ENCODE data around the gene TSPEAR. TPM values are rescaled to one million over a fixed set of nuclear protein-coding genes. Genes with fewer than 3 reads are reported as not detected.
"Not testable (repeated sequence)": the region's sequence is repeated elsewhere in the genome, so short reads cannot be mapped to it uniquely, and the experiment has no call there.

Gene TSPEAR
- polyA plus RNA-seq, 1 donor: 0.13 TPM

DNA sequence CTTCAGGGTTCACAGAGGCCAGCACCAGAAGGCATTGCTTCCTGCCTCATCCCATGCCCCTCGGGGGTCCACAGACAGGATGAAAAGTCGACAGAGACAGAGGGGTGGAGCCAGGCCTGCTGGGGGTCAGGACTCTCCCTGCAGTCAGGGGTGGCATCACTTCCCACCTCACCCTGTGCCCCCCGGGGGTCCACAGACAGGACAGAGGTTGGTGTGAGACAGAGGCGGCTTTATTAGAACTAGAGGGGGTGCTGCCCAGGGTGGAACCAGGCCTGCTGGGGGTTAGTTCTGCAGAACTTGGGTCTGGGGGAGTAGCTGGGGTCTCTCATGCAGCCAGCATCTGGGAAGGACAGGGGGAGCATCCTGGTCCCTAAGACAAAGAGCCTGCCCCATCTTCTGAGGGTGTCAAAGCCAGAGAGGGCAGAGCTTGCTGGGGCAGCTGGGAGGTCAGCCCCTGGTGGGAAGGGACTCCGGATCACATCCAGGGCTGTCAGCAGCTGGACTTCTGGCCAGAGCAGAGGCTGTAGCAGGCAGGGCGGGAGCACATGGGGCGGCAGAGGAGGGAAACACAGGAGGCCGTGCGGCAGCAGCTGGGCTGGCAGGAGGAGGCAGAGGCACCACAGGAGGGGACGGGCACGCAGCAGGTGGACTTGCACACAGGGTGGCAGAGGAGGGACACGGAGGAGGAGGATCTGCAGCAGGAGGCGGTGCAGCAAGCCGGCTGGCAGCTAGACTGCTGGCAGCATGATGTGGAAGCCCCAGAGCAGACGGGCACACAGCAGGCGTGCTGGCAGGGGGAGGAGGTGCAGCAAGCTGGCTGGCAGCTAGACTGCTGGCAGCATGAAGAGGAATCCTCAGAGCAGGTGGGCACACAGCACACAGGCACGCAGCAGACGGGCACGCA, 120.2 kb downstream of the TSPEAR start:
- DNase-seq (ENCODE audit: low read depth): not testable (repeated sequence)

DNA sequence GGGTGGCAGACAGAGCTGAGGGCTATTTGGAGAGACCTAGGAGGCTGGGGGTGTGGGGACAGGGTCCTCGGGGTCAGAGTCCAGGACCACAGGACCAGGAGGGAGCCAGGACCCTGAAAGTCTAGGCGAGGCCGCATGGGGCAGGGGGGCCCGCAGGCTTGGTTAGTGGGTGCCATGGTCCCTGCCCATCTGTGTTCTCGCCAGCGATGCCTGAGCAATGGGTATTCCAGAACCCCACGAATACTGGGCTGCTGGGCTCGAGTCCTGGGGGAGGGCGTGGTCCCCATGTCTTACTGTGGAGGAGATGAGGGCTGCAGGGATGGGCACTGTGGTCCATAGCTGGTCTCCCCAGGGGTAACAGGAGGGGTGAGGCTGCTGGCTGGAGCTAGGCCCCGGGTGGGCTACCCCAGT, 121.1 kb downstream of the TSPEAR start:
- DNase-seq (ENCODE audit: low read depth): no peak

DNA sequence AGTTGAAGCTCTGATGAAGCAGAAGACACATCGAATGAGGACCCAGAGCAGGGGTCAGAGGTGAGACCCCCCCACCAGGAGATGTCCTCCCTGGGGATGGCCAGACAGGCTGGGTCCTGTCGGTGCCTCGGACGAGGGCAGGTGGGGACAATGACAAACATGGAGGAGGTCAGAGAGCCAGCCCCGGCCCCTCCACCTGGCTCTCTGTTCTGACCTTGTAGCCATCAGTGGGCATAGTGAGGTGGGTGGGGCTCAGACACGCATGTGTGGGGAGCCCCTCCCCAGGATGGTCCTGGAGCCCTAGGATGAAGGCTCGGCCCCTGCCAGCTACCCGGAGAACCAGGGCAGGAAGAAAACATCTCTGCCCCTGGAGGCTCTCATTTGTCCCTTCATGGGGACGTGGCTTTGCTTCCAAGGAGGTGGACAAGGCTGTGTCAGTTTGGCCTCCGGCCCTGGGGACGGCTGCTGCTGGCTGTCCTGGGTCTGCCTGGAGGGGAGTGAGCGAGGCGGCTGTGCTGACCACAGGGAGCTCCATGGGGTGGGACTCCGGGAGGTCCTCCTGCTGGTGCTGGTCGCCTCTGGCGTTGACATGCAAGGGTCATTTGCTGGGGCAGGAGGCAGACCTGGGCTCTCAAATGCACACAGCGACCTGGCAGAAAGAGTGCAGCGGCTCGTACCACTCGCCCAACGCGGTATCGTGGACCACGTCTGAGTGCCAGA, 121.6 kb downstream of the TSPEAR start:
- DNase-seq (ENCODE audit: low read depth): no peak

DNA sequence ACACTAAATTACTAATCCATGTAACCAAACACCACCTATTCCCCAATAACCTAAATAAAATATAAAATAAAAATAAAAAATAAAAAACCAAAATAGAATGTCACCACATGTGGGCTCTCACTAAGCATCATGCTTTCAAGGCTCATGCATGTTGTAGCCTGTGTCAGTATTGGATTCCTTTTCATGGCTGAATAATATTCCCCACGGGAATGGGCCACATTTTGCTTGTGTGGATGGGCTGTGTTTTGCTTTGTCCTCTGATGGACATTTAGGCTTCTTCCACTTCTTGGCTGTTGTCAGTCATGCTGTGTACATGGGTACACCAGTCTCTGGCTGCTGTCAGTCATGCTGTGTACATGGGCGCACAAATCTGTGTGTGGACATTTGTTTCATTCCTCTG, 122.3 kb downstream of the TSPEAR start:
- no peak for DNase-seq (ENCODE audit: low read depth)

DNA sequence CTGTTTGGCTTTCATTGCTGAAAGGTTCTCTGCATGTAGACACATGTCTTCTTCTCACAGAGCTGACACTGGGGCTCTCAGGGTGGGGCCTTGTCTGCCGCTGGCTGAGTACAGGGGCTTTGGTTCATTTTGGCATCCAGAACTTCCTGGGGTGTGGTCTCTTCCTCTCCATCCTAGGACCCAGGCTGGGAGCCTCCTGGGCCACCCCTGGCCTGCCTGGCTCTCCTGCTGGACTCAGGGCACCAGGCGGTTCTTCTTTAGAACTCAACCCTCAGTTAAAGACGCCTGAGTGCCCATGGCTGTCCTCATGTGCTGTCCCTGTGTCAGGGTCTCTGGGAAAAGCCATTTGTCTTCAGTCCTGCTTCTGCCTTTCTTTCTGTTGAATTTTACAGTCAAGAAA, 125.5 kb downstream of the TSPEAR start:
- DNase-seq (ENCODE audit: low read depth): no peak

DNA sequence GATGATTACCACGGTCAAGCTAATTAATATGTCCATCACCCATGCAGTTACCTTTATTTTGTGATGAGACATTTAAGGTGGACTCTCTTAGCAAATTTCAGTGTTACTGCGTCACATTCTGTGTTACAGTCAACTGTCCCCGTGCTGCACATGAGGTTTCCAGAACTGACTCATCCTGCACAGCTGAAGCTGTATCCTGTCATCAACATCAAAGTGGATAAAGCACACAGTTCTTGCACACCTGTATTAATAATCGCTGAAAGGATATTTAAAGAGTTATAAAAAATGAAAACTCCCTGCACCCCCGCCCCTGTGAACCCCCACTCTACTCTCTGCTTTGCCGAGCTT, 127.6 kb downstream of the TSPEAR start:
- no peak for DNase-seq (ENCODE audit: low read depth)

DNA sequence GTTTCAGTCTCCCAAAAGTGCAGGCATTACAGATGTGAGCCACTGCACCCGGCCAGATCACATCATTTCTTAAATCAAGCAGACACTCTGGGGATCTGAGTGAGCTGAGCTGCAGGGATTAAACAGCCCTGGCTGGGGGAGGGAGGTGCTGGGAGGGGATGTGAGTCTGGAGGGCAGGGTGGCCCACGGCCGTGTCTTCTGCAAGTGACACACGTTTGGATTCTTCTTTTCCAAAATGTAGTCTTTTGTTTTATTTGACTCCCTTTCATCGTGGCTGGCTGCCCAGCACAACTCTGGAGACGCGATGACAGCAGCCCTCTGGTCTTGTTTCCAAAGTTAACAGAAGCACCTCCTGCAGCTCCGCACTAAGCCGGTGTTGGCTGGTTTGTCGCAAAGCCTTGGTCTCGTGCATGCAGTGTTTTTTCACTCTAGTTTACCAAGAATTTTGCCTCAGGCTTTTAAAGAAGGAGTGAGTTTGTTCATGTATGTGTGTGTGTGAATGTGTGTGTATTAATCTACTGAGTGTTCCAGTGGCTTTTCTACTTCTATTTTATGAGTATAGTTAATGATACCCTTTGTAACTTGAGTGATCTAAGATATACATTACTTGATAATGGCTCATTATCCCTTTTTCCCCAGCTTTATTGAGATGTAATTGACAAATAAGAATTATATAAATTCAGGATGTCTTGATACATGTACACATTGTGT, 128.1 kb downstream of the TSPEAR start:
- DNase-seq (ENCODE audit: low read depth): no peak

DNA sequence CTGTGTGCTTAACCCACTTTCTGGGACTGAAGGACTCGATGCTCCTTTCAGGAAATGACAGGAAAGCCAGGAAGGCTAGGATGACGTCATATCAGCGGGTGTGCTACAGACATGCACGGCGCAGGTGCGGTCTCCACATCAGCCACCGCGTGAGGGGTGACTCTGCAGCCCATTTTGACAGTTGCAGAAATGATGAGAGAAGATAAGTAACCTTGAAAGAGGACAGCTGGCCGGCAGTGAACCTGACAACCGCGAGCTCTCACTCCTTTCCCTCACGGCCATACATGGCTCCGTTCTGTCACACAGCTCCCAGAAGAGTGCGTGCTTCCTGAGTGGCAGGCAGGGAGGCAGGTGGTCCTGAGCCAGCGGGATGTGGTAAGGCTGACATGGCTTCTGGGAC, 129.3 kb downstream of the TSPEAR start:
- no peak for DNase-seq (ENCODE audit: low read depth)

DNA sequence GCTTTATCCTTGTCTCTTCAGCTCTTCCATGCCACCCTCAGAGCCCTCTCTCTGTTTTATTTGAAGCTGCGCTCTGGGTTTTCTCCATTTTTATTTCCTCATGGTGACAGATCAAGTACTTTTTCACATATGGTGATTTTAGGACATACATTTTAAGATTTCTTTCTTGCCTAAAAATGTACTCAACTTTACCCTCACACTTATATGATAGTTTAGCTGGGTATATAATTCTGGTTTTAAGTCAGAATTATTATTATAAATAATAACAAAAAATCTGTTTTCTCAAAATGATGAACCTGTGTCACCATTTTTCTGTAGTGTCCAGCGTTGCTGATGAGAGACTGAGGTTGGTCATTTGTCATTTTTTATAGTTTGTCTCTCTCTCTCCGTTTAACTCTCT, 130.2 kb downstream of the TSPEAR start:
- no peak for DNase-seq (ENCODE audit: low read depth)

DNA sequence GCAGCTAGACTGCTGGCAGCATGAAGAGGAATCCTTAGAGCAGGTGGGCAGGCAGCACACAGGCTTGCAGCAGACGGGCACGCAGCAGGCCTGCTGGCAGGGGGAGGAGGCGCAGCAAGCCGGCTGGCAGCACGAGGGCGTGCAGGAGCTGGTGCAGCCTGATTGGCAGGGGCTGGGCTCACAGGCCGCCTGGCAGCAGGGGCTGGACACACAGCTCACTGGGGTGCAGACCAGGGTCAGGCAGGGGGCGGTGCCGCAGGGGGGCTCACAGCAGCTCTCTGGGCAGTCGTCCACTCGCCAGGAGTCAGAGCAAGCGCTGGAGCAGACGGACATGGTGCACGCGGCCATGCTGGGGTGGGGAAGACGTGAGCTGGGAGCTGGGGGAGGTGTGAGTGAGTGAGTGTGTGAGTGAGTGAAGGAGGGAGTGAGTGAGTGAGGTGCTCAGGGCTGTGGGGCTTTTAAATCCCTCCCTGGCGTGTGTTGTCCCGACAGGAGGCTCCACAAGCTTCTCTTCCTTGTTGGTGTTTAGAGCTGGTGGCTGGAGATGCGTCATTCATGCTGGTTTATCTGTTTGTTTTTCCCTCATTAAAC, 131.0 kb downstream of the TSPEAR start, which contains the start of gene KRTAP10-5:
KRTAP10-5 (minus strand) TSS at position 374 of the 591 bp plus-strand sequence; CDS start at position 348, 26 bp downstream.
- not testable (repeated sequence) for DNase-seq (ENCODE audit: low read depth)

DNA sequence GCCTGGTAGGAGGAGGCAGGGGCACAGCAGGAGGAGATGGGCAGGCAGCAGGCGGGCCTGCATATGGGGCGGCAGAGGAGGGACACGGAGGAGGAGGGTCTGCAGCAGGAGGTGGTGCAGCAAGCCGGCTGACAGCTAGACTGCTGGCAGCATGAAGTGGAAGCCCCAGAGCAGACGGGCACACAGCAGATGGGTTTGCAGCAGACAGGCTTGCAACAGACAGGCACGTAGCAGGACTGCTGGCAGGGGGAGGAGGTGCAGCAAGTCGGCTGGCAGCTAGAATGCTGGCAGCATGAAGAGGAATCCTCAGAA, 131.6 kb downstream of the TSPEAR start:
- DNase-seq (ENCODE audit: low read depth): no peak

DNA sequence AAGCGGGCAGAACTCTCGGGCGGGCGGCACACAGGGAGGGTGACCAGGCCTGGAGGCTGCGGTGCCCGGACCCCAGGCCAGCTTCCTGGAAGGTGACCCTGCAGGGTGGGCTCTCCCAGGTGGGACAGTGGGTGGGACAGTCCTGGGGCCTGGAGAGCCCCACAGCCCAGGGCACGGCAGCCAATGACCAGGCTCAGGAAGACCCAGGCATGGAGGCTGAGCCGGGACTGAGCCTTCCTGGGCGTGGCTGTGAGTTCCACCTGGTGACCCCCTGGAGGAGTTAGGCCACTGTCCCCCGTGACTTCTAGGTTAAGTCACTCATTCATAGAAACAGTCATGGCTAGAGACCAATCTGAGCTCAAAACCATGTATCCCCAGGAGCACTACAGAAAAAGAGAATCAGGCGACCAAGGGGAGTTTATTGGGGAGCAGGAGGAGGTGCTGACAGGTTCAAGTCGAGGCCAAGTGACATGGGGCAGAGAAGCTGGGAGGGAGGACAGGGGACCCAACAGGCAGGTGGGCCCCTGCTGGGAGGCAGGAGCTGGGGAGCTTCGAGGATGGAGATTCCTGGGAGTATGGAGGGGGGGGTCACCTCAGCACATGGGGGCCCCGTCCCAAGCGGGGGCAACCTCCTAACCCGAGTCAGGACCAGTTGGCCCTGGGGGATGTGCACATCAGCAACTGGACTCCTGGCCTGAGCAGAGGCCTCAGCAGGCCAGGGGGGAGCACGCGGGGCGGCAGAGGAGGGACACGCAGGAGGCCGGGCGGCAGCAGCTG, 132.1 kb downstream of the TSPEAR start:
- DNase-seq (ENCODE audit: low read depth): no peak

DNA sequence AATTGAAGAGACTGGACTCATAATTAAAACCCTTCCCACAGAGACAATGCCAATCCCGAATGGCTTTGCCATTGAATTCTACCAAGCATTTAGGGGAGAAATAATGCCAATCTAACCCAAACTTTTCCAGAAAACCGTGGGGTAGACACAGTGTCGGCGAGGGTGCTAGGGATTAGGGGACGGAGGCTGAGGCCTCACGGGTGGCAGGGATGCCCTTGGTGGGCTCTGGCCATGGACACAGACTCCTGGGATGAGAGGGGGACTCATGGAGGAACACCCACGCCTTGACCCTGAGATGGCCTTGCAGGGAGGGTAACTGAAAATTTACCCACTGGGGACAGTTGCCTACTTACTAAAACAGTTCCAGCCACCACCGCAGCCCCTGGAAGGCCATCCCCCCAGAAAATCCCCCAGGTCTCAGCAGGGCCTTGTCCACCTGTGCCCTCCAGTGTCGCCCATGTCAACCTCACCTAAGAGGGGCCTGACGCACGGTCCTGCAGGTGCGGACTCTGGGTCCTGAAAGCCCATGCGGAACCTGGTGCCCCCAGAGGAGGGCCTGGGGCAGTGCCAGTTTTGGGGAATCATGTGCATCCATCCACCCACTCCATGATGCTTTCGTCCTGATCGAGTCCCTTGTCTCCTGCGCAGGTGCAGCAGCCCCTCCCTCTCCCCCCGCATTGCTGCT, 132.9 kb downstream of the TSPEAR start:
- no peak for DNase-seq (ENCODE audit: low read depth)

DNA sequence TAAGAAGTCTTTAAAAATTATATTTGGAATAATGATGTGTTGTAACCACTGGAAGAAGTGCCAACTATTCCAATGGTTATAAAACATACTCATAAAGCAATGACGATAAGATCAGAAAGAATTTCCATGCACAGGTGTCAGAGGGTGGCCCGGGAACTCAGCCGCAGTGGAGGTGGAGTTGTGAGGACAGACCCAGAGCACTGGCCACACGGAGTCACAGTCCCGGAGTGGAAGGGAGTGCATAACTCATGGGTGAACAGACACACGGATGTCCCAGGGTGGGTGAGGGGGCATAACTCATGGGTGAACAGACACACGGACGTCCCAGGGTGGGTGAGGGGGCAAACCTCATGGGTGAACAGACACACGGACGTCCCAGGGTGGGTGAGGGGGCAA, 135.3 kb downstream of the TSPEAR start:
- DNase-seq (ENCODE audit: low read depth): no peak

DNA sequence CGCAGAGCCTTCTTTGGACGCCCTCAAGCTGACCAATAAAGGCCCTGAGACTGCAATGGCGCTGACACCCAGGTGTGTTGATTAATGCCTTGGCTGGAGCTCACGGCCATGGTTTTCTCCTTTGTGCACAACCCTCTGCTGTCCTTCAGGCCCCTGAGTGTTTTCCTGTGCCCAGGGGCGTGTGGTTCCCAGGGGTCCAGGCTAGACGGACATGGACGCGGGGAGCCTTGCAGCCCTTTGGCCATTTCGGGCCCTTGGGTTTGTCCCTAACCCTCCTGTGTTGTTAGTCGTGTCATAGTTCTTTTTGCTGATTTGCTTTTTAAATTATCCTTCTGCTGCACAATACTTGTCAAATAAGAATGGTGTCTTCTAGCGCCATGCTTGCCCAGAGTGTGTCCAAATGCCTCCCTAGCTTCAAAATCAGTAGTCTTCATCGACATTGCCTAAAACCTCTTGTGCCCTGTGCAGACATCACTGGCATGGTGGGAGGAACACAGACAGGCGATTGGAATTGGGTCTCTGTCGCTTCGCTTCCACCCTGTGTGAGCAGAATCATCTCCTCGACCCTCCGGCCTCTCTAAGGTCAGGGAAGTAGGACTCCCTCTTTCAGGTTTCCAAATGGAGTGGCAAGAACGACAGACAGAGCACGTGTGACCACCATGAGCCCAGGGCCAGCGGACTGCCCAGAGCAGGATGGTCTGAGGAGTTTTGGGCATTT, 135.9 kb downstream of the TSPEAR start:
- DNase-seq (ENCODE audit: low read depth): no peak

DNA sequence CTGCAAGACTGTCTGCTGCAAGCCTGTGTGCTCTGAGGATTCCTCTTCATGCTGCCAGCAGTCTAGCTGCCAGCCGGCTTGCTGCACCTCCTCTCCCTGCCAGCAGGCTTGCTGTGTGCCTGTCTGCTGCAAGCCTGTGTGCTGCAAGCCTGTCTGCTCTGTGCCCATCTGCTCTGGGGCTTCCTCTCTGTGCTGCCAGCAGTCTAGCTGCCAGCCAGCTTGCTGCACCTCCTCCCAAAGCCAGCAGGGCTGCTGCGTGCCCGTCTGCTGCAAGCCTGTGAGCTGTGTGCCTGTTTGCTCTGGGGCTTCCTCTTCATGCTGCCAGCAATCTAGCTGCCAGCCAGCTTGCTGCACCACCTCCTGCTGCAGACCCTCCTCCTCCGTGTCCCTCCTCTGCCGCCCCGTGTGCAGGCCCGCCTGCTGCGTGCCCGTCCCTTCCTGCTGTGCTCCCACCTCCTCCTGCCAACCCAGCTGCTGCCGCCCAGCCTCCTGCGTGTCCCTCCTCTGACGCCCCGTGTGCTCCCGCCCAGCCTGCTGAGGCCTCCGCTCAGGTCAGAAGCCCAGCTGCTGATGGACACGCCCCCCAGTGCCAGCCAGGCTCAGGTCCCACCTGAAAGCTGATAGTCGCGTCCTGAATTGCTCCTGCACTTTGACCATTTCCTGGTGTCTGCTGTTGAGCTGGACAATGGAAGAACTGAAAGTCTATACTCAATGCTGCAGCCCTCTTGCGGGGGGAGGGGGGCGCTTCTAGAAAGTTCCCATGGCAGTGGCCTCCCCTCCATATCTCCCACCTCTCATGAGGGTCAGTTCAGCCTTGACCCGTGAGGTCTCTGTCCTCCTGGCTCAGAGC, 136.7 kb downstream of the TSPEAR start:
- DNase-seq (ENCODE audit: low read depth): no peak

DNA sequence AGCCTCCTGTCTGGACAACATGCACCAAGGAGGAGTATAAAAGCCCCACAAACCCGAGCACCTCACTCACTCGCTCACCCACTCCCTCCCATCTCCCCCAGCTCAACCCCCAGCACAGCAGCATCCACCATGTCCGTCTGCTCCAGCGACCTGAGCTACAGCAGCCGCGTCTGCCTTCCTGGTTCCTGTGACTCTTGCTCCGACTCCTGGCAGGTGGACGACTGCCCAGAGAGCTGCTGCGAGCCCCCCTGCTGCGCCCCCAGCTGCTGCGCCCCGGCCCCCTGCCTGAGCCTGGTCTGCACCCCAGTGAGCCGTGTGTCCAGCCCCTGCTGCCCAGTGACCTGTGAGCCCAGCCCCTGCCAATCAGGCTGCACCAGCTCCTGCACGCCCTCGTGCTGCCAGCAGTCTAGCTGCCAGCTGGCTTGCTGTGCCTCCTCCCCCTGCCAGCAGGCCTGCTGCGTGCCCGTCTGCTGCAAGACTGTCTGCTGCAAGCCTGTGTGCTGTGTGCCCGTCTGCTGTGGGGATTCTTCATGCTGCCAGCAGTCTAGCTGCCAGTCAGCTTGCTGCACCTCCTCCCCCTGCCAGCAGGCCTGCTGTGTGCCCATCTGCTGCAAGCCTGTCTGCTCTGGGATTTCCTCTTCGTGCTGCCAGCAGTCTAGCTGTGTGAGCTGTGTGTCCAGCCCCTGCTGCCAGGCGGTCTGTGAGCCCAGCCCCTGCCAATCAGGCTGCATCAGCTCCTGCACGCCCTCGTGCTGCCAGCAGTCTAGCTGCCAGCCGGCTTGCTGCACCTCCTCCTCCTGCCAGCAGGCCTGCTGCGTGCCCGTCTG, 137.5 kb downstream of the TSPEAR start, which contains the start of gene KRTAP10-4:
KRTAP10-4 (plus strand) TSS at position 100 of the 827 bp plus-strand sequence; CDS start at position 130, 30 bp downstream.
- not testable (repeated sequence) for DNase-seq (ENCODE audit: low read depth)

DNA sequence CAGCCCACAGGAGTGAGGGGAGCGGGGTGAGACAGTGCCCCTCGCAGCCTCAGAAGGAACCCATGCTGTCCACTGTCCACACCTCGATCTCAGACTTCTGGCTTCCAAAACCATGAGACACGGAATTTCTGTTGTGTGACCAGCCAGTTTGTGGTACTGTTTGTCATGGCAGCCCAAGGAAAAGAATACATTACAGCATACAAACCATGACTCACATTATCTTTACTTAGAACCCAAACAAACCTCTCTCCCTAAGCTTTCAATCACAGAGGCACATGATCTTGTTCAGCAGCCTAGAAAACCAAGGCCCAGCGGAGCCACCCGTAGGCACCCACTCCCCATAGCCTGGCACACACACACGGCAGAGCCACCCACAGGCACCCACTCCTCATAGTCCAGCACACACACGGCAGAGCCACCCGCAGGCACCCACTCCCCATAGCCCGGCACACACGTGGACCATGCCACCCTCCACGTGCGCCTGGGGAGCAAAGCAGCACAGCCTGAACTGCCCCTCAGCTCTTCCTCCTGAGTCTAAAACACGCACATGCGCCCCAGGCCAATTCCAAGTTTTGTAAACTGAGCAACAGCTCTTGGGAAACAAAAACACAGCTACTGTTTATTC, 138.3 kb downstream of the TSPEAR start:
- no peak for DNase-seq (ENCODE audit: low read depth)
